Measurements from ENCODE around the gene ACAA1. TPM values are rescaled to one million over a fixed set of nuclear protein-coding genes. Genes with fewer than 3 reads are reported as not detected.

ACAA1 gene
- total and polyA plus RNA-seq, 9 of the 15 experiments (the other 6 are each of a cell fraction or from before 2014, with no cell fraction given), result 4.0 to 88.9 (median 57.2) TPM

DNA sequence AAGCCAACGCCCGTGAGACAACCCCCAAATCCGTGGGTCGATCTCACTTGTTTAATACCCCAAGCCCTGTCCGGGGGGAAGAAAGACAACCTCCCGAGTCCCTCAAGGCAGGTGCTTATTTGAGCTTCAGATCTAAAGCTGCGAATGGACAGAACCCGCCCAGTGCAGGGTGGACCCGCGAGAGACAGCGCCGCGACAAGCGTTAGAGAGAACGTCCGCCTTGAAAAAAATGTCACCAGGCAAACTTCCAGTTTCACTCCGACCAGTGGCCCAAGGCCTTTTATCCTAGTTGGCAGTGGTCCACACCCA, 27.7 kb upstream of the ACAA1 start (continued):
- TF ChIP-seq, protein P1, sequence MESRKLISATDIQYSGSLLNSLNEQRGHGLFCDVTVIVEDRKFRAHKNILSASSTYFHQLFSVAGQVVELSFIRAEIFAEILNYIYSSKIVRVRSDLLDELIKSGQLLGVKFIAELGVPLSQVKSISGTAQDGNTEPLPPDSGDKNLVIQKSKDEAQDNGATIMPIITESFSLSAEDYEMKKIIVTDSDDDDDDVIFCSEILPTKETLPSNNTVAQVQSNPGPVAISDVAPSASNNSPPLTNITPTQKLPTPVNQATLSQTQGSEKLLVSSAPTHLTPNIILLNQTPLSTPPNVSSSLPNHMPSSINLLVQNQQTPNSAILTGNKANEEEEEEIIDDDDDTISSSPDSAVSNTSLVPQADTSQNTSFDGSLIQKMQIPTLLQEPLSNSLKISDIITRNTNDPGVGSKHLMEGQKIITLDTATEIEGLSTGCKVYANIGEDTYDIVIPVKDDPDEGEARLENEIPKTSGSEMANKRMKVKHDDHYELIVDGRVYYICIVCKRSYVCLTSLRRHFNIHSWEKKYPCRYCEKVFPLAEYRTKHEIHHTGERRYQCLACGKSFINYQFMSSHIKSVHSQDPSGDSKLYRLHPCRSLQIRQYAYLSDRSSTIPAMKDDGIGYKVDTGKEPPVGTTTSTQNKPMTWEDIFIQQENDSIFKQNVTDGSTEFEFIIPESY (CRISPR knock-in tag; IDR thresholded peaks at IDR 0.05), result peak; percentile 64; the same call in 1 of the 2 replicates
- TF ChIP-seq NUFIP1 (IDR thresholded peaks at IDR 0.05; ENCODE audit: partially characterized antibody) (no peak), GATA2 (CRISPR knock-in tag; IDR thresholded peaks at IDR 0.05) (no peak), MTA2 (IDR thresholded peaks at IDR 0.05; ENCODE audit: low read depth) (peak; percentile 5; the same call in 1 of the 2 replicates), NR2C1 (IDR thresholded peaks at IDR 0.05) (no peak), NR2C1 (tag; IDR thresholded peaks at IDR 0.05) (no peak), PHF8 (IDR thresholded peaks at IDR 0.05; ENCODE audit: borderline replicate concordance, low read length) (peak; percentile 54; the same call in 1 of the 2 replicates), ZNF444 (CRISPR knock-in tag; IDR thresholded peaks at IDR 0.05) (0 out of 2 replicates have a peak, but pooled peaks have one; percentile 22), POLR2AphosphoS5 (IDR thresholded peaks at IDR 0.05; ENCODE audit: control insufficient read depth, insufficient read depth, low read depth, low read length) (peak; percentile 35), POU5F1 (IDR thresholded peaks at IDR 0.05; ENCODE audit: borderline replicate concordance, low read depth, low read length, partially characterized antibody) (no peak), HDAC1 (IDR thresholded peaks at IDR 0.05) (peak in 1 of 2 experiments; percentile 36; a peak in 1 of 4 replicates), JUND (IDR thresholded peaks at IDR 0.05; ENCODE audit: borderline replicate concordance, low read depth, low read length) (no peak), JUND (tag; IDR thresholded peaks at IDR 0.05; ENCODE audit: borderline replicate concordance, low read depth, low read length) (no peak), KDM1A (IDR thresholded peaks at IDR 0.05) (no peak), NCOA2 (IDR thresholded peaks at IDR 0.05; ENCODE audit: partially characterized antibody in 2 of 2) (no peak), U2AF2 (optimal IDR thresholded peaks at IDR 0.05; ENCODE audit: low read depth, low read length) (no peak), HDAC2 (IDR thresholded peaks at IDR 0.05) (peak; percentile 32; the same call in 1 of the 2 replicates), CTBP1 (IDR thresholded peaks at IDR 0.05; ENCODE audit: borderline replicate concordance) (no peak), EP300 (IDR thresholded peaks at IDR 0.05; ENCODE audit: low read length) (no peak)
- TF ChIP-seq, protein P2, sequence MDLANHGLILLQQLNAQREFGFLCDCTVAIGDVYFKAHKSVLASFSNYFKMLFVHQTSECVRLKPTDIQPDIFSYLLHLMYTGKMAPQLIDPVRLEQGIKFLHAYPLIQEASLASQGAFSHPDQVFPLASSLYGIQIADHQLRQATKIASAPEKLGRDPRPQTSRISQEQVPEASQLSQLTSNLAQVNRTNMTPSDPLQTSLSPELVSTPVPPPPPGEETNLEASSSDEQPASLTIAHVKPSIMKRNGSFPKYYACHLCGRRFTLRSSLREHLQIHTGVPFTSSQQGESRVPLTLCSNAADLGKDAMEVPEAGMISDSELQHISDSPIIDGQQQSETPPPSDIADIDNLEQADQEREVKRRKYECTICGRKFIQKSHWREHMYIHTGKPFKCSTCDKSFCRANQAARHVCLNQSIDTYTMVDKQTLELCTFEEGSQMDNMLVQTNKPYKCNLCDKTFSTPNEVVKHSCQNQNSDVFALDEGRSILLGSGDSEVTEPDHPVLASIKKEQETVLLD (IDR thresholded peaks at IDR 0.05), result no peak
- TF ChIP-seq, protein P3, sequence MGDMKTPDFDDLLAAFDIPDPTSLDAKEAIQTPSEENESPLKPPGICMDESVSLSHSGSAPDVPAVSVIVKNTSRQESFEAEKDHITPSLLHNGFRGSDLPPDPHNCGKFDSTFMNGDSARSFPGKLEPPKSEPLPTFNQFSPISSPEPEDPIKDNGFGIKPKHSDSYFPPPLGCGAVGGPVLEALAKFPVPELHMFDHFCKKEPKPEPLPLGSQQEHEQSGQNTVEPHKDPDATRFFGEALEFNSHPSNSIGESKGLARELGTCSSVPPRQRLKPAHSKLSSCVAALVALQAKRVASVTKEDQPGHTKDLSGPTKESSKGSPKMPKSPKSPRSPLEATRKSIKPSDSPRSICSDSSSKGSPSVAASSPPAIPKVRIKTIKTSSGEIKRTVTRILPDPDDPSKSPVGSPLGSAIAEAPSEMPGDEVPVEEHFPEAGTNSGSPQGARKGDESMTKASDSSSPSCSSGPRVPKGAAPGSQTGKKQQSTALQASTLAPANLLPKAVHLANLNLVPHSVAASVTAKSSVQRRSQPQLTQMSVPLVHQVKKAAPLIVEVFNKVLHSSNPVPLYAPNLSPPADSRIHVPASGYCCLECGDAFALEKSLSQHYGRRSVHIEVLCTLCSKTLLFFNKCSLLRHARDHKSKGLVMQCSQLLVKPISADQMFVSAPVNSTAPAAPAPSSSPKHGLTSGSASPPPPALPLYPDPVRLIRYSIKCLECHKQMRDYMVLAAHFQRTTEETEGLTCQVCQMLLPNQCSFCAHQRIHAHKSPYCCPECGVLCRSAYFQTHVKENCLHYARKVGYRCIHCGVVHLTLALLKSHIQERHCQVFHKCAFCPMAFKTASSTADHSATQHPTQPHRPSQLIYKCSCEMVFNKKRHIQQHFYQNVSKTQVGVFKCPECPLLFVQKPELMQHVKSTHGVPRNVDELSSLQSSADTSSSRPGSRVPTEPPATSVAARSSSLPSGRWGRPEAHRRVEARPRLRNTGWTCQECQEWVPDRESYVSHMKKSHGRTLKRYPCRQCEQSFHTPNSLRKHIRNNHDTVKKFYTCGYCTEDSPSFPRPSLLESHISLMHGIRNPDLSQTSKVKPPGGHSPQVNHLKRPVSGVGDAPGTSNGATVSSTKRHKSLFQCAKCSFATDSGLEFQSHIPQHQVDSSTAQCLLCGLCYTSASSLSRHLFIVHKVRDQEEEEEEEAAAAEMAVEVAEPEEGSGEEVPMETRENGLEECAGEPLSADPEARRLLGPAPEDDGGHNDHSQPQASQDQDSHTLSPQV (IDR thresholded peaks at IDR 0.05), result peak; percentile 50; the same call in 1 of the 2 replicates
- TF ChIP-seq, protein P4, sequence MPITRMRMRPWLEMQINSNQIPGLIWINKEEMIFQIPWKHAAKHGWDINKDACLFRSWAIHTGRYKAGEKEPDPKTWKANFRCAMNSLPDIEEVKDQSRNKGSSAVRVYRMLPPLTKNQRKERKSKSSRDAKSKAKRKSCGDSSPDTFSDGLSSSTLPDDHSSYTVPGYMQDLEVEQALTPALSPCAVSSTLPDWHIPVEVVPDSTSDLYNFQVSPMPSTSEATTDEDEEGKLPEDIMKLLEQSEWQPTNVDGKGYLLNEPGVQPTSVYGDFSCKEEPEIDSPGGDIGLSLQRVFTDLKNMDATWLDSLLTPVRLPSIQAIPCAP (CRISPR knock-in tag; IDR thresholded peaks at IDR 0.05; ENCODE audit: borderline replicate concordance), result no peak; the same call in 1 of the 2 replicates

All from K562 (cell line).